ENCODE data around the gene FYN.

GRCh38 chr6:111771094-111771432 lies 102.2 kb downstream of the FYN start:
- TF ChIP-seq TAF1 (CRISPR knock-in tag; IDR thresholded peaks at IDR 0.05) (no peak), ZNF354B (CRISPR knock-in tag; IDR thresholded peaks at IDR 0.05) (no peak), NFIC (IDR thresholded peaks at IDR 0.05; ENCODE audit: low read length) (no peak)

Measured in HepG2 (cell line).